NCI-H146 treated with DMSO at 0.1 percent for 48 hours (cell line): Measurements from ENCODE around the gene PLTP.

Experiments
- DNase-seq: peaks from one replicate; lab custom pipeline; 2025; ENCODE audit not compliant: unreplicated experiment; lab: John Stamatoyannopoulos, UW

PLTP gene

DNA sequence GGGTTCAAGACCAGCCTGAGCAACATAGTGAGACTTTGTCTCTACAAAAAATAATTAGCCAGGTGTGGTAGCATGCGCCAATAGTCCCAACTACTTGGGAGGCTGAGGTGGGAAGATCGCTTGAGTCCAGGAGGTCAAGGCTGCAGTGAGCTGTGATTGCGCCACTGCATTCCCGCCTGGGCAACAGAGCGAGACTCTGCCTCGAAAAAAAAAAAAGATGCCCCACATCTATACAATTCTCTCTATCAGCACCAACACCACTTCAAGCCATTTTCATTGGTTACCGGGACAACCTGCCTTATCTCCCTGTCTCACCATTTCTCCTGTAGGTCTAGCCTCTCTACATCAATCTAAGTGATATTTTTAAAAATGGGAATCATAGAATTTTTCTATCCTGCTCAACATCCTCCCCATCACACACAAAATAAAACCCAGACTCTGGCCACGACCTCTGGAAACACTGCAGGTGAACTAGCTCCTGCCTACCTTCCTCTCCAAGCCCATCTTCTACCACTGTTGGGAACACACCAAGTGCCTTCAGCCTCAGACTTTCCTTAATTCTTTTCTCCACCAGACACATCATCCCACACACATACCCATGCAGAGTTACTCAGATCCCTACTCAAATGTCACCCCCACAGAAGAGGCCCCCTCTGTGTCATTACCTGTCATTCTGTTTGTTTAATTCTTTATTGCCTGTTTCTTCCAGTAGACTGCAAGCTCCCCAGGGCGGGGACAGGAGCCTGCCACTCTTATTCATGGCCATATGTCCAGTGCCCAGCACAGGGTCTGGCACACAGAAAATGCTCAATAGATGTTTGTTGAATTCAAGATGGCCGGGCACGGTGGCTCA is 9.6 kb upstream of the PLTP start:
- DNase-seq, result no peak

DNA sequence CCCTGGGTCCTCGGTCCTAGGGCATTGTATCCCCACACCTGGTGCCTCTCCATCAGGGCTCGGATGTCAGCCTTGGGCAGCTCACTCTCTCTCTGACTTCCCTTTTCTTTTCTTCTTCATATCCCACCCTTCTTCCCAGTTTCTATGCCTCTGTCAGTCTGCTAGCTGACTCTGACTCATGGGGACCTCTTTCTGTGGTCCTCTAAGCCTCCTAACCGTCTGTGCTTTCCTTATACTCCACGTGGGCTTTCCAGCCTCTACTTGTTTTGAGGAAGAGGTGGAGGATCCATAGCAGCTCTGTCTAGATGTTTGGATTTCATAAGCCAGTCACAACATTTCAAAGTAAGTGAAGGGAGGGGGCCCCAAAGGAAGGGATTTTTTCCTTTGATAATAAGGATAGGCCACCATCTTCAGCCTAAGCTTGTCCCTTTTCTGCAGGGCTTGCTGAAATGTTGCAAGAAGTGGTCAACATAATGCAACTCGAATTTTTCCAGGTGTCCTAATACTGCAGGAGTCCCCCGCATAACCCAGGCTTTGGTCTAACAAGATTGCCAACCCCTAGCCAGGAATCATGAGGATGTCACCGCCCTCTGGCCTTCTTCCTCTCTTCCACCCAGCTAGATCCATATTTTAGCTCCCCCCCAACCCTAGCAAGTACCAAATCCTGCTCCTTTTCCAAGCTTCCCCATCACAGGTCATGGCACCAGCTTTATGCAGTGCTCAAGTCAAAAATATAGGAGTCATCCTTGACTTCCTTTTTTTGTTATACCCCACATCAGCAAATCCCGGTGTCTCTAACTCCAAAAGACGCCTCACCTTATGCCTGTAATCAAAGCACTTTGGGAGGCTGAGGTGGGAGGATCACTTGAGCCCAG is 8.7 kb upstream of the PLTP start:
- DNase-seq, result no peak

DNA sequence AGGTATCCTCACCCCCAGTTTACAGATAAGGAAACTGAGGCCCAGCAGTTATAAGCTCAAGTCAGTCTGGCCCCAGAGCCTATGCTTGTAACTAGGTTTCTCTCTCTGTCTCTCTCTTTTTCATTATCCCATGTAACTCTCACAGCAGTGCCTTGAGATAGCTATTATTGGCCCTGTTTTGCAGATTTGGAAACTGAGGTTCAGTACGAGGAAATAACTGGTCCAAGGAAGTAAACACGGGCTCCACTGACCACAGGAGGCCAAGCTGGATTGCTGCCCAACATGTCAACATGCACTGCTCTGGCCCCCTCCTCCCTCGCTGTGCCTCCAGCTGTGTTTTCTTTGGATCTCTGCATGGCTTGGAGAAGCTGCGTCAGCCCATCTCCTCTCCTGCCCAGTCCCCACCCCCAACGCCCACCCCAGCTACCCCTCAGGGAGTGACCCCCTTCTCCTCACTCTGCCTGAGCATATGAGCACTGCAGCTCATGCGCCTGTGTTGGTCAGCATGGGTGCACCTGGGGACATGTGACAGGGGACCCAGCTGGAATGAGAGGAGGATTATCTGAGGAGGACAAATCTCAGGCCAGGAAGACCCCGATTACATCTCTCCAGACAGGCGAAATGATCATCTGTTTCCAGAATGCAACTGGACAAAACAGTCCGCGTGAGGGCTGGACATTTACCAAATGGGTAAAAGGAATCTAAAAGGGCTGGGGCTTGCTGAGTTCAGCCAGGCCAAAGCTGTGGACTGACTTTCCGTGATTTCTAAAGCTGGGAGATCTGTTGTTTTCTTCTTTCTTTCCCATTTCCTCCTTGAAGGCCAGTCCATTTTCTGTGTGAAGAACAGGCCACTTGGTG is 7.8 kb upstream of the PLTP start:
- DNase-seq, result no peak

DNA sequence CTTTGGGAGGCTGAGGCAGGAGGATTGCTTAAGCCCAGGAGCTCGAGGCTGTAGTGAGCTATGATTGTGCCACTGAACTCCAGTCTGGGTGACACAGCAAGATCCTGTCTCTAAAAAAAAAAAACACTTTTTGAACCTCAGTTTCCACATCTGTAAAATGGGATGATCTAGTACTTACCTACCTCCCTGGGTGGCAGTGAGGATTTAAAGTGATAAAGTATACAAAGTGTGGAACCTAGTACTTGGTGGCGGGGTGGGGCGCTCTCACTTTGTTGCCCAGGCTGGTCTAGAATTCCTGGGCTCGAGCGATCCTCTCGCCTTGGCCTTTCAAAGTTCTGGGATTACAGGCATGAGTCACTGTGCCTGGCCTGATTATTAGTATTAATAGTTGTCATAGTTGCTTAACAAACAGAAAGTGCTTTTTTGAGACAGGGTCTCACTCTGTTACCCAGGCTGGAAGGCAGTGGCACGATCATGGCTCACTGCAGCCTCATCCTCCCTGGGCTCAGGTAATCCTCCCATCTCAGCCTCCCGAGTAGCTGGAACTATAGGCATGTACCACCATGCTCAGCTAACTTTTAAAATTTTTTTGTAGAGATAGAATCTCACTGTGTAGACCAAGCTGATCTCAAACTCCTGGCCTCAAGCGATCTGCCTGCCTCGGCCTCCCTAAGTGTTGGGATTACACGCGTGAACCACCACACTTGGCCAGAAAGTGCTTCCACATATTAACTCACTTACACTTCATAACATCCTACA is 7.0 kb upstream of the PLTP start:
- no peak for DNase-seq

DNA sequence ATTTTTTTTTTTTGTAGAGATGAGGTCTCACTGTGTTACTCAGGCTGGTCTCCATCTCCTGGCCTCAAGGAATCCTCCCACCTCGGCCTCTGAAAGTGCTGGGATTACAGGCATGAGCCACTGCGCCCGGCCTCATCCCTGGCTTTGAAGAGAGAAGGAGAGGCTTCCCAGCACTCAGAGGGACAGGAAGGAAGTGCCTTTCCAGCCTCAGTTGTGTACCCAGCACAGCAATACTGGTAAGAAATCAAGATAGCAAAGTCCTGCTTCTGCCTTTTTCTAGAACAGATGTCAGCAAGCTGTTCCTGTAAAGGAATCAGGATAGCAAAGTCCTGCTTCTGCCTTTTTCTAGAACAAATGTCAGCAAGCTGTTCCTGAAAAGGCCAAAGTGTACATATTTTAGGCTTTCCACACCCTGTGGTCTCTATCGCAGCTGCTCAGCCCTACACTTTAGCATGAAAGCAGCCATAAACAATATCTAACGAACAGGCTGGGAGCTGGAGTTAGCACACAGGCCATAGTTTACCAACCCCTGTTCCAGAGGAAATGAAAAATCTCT is 6.3 kb upstream of the PLTP start:
- no peak for DNase-seq

DNA sequence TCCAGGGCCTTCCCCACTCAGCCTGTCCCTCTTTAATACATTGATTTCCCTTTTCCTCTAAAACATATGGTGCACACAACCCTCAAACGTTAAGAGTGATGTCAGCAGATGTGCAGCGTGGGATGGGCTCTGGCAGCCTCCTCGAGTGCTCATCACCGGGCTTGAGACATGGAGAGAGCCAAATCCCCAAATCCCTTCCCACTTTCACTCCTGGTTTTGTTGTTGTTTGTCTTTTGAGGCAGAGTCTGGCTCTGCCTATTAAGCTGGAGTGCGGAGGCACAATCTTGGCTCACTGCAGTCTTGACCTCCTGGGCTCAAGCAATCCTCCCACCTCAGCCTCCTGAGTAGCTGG is 5.8 kb upstream of the PLTP start:
- no peak for DNase-seq

DNA sequence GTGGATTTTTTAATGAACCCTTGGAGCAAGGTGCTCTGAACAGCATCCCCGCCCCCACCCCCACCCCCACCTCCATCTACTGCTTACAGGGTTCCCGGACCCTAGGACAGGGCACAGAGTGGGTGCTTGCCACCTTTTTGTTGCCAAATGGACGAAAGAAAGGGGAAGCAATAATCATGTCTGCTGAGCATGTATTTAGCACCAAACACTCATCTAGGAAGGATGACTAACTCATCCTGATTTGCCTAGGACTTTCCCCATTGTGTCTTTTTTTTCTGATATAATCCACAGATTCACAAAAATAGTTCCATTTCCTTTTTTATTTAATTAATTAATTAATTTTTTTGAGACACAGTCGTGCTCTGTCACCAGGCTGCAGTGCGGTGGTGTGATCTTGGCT is 1.2 kb upstream of the PLTP start:
- DNase-seq, result no peak

DNA sequence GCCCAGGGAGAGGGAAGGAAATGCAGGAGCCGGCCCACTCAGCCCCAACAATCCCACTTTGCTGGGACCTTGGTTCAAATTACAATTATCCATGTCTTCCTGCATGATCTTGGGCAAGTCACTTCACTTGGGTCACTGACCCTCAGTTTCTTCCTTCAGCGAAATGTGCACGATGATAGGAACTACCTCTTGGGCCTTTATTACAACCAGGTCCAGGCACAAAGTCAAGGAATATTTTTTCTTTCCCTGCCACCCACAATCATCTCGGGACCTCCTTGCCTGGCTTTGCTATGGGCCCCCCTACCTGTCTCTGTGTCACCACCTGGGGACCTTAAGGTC is 358 bp upstream of the PLTP start:
- DNase-seq, result no peak

DNA sequence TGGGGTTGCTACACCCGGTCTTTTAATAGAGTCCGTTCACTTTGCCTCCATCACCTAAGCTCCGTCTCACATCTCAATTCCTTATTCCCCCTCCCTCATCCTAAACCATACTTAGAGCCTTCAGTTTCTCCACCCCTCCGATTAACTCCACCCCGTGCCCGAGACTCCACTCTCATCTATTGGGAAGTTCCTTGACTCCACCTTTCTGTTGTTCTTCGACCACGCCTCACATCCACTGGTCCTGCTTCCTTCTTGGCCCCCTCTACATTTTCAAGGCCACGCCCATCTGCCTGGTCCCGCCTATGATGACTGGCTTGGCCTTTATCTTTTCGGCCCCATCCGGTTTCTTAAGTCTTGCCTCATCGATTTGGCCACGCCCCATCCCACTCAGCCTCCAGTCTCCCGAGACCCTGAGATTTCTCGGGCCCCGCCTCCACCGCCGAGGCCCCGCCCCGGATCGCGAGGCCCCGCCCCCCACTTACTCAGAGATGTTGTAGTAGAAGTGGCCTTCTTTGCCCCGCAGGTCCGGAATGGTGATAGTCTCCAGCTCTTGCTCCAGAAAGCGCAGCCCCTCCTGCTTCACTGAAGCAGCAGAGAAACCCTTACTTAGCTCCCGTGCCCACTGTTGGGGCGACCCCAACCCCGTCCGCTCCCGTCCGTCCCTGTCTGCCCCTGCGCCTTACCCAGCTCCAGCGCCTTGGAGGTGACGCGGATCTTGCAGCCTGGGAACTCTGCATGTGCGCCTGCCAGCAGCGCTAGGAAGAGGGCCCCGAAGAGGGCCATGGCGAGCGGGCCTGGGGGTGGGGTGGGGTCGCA is 1.1 kb downstream of the PLTP start:
- peak; percentile 99 for DNase-seq

DNA sequence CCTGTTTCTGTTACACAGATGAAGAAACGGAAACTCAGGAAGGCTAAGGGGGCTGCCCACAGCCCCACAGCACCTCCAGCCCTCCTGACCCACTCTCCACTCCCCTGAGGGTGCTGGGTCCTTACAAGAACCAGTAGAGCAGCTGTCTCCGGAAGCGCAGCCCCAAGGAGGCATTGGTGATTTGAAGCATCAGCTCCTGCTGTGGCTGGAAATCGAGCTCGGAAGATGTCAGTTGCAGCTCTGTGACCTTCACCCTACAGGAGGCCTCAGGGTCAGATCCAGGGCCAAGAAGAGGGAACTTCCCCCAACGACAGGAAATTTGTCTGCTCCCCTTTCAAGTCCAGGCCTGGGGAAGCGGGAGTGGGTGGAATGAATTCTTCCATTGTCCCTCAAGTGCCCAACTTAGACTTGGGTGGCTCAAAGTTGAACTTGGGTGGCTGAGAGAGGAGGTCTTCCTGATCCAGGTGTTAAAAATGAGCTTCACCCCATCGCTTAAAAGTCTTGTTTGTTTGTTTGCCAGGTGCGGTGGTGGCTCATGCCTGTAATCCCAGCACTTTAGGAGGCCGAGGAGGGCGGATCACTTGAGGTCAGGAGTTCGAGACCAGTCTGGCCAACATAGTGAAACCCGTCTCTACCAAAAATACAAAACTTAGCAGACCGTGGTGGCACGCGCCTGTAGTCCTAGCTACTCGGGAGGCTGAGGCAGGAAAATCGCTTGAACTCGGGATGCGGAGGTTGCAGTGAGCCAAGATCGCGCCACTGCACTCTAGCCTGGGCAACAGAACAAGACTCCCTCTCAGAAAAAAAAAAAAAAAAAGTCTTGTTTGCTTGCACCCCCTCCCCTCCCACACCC is 1.9 kb downstream of the PLTP start:
- no peak for DNase-seq

DNA sequence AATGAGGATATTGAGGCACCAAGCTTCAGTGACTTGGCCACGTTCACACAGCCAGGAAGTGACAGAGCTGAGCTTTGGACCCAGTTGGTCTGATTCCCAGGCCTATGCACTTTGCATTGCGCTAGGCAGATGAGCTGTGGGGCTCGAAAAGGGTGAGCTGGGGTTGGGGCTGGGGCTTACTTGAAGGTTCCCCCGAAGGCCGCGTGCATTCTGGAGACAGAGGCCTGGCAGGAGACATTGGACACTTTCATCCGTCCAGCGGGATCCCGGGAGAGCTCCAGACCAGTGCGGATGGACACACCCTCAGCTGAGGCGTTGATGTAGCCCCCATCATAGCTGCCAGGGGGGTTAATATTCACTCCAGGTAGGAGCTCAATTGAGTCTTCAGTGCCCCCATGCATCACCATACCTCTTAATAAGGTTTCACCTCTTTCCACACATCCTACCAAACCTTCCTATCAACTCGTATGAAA is 2.6 kb downstream of the PLTP start:
- DNase-seq, result no peak

DNA sequence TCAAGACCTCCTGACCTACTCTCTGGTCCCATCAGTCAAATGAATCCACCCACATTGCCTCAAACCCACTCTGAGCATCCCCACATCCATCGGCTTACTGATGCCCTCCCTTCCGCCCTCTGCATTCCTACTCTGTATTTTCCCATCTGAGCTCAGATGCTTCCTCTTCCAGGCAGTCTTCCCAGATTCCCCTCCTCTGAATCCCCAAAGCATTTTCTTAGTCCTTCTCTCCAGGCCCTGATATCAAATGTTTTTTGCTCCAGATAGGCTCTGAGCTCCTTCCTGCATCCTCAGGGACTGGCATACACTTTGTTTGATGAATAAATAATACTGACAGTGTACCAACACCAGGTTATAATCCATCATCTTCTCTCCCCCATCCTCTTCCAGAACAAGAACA is 3.9 kb downstream of the PLTP start:
- no peak for DNase-seq

DNA sequence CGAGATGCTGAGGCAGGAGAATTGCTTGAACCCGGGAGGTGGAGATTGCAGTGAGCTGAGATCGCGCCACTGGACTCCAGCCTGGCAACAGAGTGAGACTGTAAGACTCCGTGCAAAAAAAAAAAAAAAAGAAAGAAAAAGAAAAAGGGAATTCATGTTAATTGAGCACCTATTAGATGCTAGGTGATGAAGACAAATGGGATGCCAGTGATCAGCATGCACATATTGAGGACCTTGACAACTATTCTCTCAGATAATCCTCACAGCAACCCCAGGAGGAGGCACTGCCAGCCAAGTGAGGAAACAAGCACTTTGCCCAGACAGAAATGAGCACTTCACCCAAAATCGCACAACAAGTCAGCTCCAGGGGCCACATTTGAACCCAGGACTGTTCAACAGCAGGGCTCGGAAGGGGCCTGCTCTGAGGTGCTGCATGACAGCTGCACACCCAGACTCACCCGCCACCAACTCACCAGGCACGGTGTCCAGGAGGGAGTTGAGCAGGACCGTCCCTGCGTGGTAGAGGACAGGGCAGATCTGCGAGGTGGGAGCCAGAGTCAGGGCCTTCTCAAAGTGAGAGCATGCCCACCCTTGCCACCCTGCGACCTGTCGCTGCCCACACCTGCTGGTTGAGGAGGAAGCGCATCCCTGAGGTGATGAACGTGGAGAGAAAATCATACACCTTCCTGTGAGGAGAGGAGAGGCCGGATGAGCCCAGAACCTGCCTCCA is 4.6 kb downstream of the PLTP start:
- no peak for DNase-seq

DNA sequence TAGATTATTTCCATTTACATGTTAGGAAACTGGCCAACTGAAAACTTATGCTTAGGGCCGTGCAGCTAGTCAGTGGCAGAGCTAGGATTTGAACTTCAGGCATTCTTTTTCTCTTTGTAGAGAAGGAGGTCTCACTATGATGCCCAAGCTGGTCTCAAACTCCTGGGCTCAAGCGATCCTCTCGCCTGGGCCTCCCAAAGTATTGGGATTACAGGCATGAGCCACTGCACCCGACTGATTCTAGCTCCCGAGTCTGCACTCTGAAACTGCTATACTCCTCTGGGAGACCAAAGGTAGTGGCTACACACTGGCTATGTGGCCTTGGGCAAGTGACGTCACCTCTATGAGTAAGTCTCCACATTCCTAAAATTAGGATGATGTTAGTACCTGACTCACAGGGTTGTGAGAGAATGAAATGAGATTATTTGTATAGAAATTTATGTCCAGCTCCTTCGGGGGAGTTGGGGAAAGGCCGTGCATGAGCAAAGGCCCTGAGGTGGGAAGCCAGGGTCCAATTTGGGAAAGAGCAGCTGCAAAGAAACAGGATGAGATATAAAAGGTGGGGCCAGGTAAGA is 6.4 kb downstream of the PLTP start:
- DNase-seq, result no peak

DNA sequence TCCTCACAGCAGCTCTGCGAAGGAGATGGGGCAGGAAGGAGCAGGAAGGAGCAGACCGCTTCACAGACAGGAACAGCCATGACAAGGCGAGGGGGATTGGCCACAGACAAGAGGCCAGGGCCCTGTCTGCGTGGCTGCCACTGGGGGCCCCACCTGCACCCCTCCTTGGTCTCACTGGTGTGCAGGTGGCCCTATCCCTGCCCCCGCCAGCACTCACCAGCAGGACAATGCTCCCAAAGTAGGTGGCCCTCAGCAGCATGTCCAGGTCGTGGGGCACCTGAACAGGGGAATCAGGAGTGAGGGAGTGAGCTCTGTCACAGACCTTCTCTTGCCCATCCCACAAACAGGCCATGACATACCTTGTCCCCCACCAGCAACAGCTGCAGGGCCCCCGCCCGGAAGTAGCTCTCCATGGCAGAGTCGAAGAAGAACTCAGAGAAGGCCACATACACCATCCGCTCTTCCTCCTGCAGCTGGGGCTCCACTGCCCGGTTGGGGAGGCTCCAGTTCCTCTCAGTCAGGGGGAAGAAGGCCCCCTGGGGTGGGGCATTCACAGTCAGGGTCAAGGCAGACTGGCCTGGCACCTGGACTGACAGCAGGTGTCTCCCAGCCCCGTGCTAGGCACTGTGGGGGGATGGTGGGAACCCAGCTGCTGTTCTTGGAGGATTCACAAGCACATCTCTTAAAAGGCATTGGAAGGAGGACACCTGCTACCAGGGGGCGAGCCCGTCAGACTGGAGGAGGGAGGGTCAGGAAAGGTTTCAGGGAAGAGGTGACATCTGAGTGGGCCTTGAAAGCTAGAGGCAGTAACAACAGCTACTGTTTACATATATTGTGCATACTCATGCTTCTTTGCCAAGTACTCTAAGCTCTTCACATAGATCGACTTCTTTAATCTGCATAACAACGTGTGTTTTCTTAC is 7.1 kb downstream of the PLTP start:
- DNase-seq, result no peak

DNA sequence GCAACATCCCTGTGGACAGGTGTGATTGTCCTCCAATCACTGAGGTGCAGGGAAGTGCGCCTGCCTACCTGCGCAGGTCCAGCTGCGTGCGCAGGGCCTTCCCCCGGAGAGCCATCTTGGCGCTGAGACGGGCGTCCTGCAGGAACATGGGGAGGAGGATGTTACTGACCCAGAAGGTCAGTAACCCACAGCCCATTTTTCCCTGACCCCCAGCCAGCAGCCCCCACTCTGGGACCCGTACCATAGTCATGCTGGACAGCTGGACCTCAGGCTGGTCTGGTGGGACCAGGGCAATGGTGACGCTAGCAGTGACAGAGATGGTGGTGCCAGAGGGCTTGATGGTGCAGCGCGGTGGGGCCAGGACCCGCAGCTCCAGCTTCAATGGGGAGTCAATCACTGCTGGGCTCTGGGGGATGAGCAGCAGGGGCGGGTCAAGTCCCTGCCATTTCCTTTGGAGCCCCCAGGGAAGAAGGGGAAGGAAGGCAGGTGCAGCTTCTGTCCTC is 9.7 kb downstream of the PLTP start:
- DNase-seq, result no peak
